Neural cell (in vitro differentiated cells): ENCODE measurements around the gene MAPK8IP3. TPM values are rescaled to one million over a fixed set of nuclear protein-coding genes. Genes with fewer than 3 reads are reported as not detected.

ENCODE experiments used
- H2AFZ ChIP-seq: fragments of 200-600, 300-800 bp; sonication (generic), shearing (Covaris generic); 2 replicates; pipeline ENCODE4 v1.6.0; 2014; ENCODE audit warnings: low read depth, mild to moderate bottlenecking, antibody characterized with exemption, low read length, moderate library complexity
- H3F3A ChIP-seq: fragments of 200-600 bp; shearing (Covaris generic); 2 replicates; pipeline ENCODE4 v1.6.1; 2016; ENCODE audit warnings: mild to moderate bottlenecking, moderate library complexity, mixed read lengths, antibody characterized with exemption, low read length; ENCODE audit not compliant: insufficient read depth, poor library complexity, severe bottlenecking
- H3K27ac ChIP-seq: fragments of 200-600, 300-800 bp; sonication (generic), shearing (Covaris generic); 2 replicates; pipeline ENCODE4 v1.5.1; 2014; ENCODE audit warnings: mild to moderate bottlenecking, low read length, moderate library complexity
- H3K27me3 ChIP-seq: fragments of 300-800, 200-600 bp; sonication (generic), shearing (Covaris generic); 2 replicates; pipeline ENCODE4 v1.6.0; 2014; ENCODE audit warnings: mild to moderate bottlenecking, low read depth, low read length, moderate library complexity; ENCODE audit not compliant: insufficient read depth
- H3K36me3 ChIP-seq: fragments of 300-800, 200-600 bp; sonication (generic), shearing (Covaris generic); 2 replicates; pipeline ENCODE4 v1.5.1; 2014; ENCODE audit warnings: mild to moderate bottlenecking, antibody characterized with exemption, low read length, moderate library complexity; ENCODE audit not compliant: insufficient read depth
- H3K4me2 ChIP-seq: fragments of 300-800, 200-600 bp; sonication (generic), shearing (Covaris generic); 2 replicates; pipeline ENCODE4 v1.6.0; 2014; ENCODE audit warnings: mild to moderate bottlenecking, low read length
- H3K4me3 ChIP-seq: fragments of 300-800, 200-600 bp; sonication (generic), shearing (Covaris generic); 2 replicates; pipeline ENCODE4 v1.5.1; 2014; ENCODE audit warnings: mild to moderate bottlenecking, low read length, moderate library complexity
- H3K79me2 ChIP-seq: fragments of 200-600 bp; shearing (Covaris generic); replicated peaks from 2 replicates; pipeline ENCODE4 v1.6.0; 2014; ENCODE audit warnings: mild to moderate bottlenecking, low read length, moderate library complexity; ENCODE audit not compliant: insufficient read depth
- H3K9ac ChIP-seq: fragments of 300-800, 200-600 bp; sonication (generic), shearing (Covaris generic); 2 replicates; pipeline ENCODE4 v1.6.1; 2016; ENCODE audit warnings: mild to moderate bottlenecking, low read length, mixed read lengths
- H3K9me2 ChIP-seq: fragments of 200-600 bp; shearing (Covaris generic); 2 replicates; pipeline ENCODE4 v1.6.1; 2016; ENCODE audit warnings: mild to moderate bottlenecking, low read length, mixed read lengths; ENCODE audit not compliant: insufficient read depth
- H3K9me3 ChIP-seq: fragments of 200-600, 300-800 bp; sonication (generic), shearing (Covaris generic); 2 replicates; pipeline ENCODE4 v1.6.1; 2016; ENCODE audit warnings: mild to moderate bottlenecking, mixed run types, low read length, moderate library complexity, mixed read lengths
- H4K20me1 ChIP-seq: fragments of 200-600 bp; shearing (Covaris generic); 2 replicates; pipeline ENCODE4 v1.6.1; 2016; ENCODE audit warnings: mild to moderate bottlenecking, mixed run types; ENCODE audit not compliant: insufficient read depth
- CTCF ChIP-seq: fragments of 450-650 bp; IDR thresholded peaks from 2 replicates; pipeline ENCODE4 v1.5.1; 2014; ENCODE audit warnings: antibody characterized with exemption, mild to moderate bottlenecking, moderate library complexity; ENCODE audit not compliant: poor library complexity, severe bottlenecking
- EP300 ChIP-seq: fragments of 450-650 bp; conservative IDR thresholded peaks from 2 replicates; pipeline ENCODE4 v1.6.1; 2014; ENCODE audit warnings: antibody characterized with exemption, mild to moderate bottlenecking, moderate library complexity; ENCODE audit not compliant: poor library complexity, severe bottlenecking
- EZH2 ChIP-seq: fragments of 200-600, 300-800 bp; shearing (Covaris generic), sonication (generic); IDR thresholded peaks from 2 replicates; pipeline ENCODE4 v1.6.1; 2014; ENCODE audit warnings: antibody characterized with exemption, low read length, borderline replicate concordance, mild to moderate bottlenecking; ENCODE audit not compliant: insufficient read depth, poor library complexity, severe bottlenecking
- MXI1 ChIP-seq: fragments of 450-650 bp; conservative IDR thresholded peaks from 2 replicates; pipeline ENCODE4 v1.6.1; 2014; ENCODE audit warnings: antibody characterized with exemption, mild to moderate bottlenecking; ENCODE audit not compliant: poor library complexity, severe bottlenecking
- POLR2AphosphoS5 ChIP-seq: IDR thresholded peaks from 2 replicates; pipeline ENCODE4 v1.6.1; 2012
- RAD21 ChIP-seq: fragments of 450-650 bp; conservative IDR thresholded peaks from 2 replicates; pipeline ENCODE4 v1.6.1; 2014; ENCODE audit warnings: antibody characterized with exemption, mild to moderate bottlenecking, moderate library complexity
- REST ChIP-seq: IDR thresholded peaks from 2 replicates; pipeline ENCODE4 v1.6.1; 2012; ENCODE audit warnings: borderline replicate concordance
- SMC3 ChIP-seq: fragments of 450-650 bp; conservative IDR thresholded peaks from 2 replicates; pipeline ENCODE4 v1.6.1; 2014; ENCODE audit warnings: antibody characterized with exemption, mild to moderate bottlenecking, moderate library complexity; ENCODE audit not compliant: poor library complexity
- TAF1 ChIP-seq: IDR thresholded peaks from 2 replicates; pipeline ENCODE4 v1.6.1; 2012; ENCODE audit warnings: low read depth
- polyA plus RNA-seq: library from polyadenylated mRNA; depleted of rRNA; stranded (reverse); fragments of >200 nt; gene quantifications from 2 replicates; pipeline ENCODE4 v1.2.3, GENCODE V29; 2014

MAPK8IP3 gene
- polyA plus RNA-seq, 1 donor from 2014 or later = 51.0 TPM

GRCh38 chr16:1812732-1813163 is 106.8 kb downstream of the MAPK8IP3 start:
- no peak overlapping the region for H3K4me3 ChIP-seq
- no peak overlapping the region for H2AFZ ChIP-seq
- no peaks in the 10 kb centered on the region for H3K36me3 ChIP-seq
- H4K20me1 ChIP-seq = no peaks in the 10 kb centered on the region
- no peaks in the 10 kb centered on the region for H3F3A ChIP-seq
- no peak overlapping the region for H3K9ac ChIP-seq
- no peaks in the 10 kb centered on the region for H3K79me2 ChIP-seq
- no peaks in the 10 kb centered on the region for H3K9me3 ChIP-seq
- H3K4me2 ChIP-seq = no peak overlapping the region
- TF ChIP-seq EZH2 (no peak), EP300 (no peak)
- no peak overlapping the region for H3K27ac ChIP-seq
- H3K9me2 ChIP-seq = no peaks in the 10 kb centered on the region
- H3K27me3 ChIP-seq = no peaks in the 10 kb centered on the region

GRCh38 chr16:1815461-1815860 is 109.5 kb downstream of the MAPK8IP3 start:
- Histone ChIP-seq H3K27ac (no peak overlapping the region), H3K27me3 (no peaks in the 10 kb centered on the region)
- TF ChIP-seq EZH2 = no peak
- no peak for TF ChIP-seq EP300
- no peak for TF ChIP-seq RAD21
- no peak for TF ChIP-seq SMC3
- no peak for TF ChIP-seq REST
- TF ChIP-seq MXI1 = no peak
- TF ChIP-seq TAF1 = no peak
- no peak for TF ChIP-seq CTCF
- TF ChIP-seq POLR2AphosphoS5 = no peak

More at GRCh38 chr16:1815461-1815860, 109.5 kb downstream of the MAPK8IP3 start:
- H3K79me2 ChIP-seq = no peaks in the 10 kb centered on the region
- no peaks in the 10 kb centered on the region for H3K9me2 ChIP-seq
- no peak overlapping the region for H3K4me2 ChIP-seq
- H3K9me3 ChIP-seq = no peaks in the 10 kb centered on the region
- H2AFZ ChIP-seq = no peak overlapping the region
- no peaks in the 10 kb centered on the region for H3F3A ChIP-seq
- H3K4me3 ChIP-seq = no peak overlapping the region
- no peaks in the 10 kb centered on the region for H4K20me1 ChIP-seq
- H3K9ac ChIP-seq = no peak overlapping the region
- no peaks in the 10 kb centered on the region for H3K36me3 ChIP-seq
